GM12892 (cell line): ENCODE measurements around the gene FMN2.

Experiments used
- POLR2A ChIP-seq: IDR thresholded peaks from 2 replicates; pipeline ENCODE4 v1.6.1; 2011; ENCODE audit warnings: low read depth, low read length, control low read depth
- POLR2AphosphoS5 ChIP-seq: IDR thresholded peaks from 2 replicates; pipeline ENCODE4 v1.6.1; 2011; ENCODE audit warnings: low read depth, low read length, control low read depth

GRCh38 chr1:240178366-240178765 is 86.7 kb downstream of the FMN2 start:
- TF ChIP-seq POLR2A: no peak
- TF ChIP-seq POLR2AphosphoS5: no peak
